Trophoblast cell (in vitro differentiated cells and primary cell): ENCODE data around the gene CSRNP2.

ENCODE experiments used
- DNase-seq, 2 donors: peaks; one replicate each; pipeline ENCODE4 v3.0.0-alpha.2; 2016
- H2AFZ ChIP-seq: 2 replicates; pipeline ENCODE4 v1.6.1; 2013; ENCODE audit warnings: low read length, moderate library complexity, mild to moderate bottlenecking; ENCODE audit not compliant: insufficient read depth, poor library complexity
- H2AK5ac ChIP-seq: 2 replicates; pipeline ENCODE4 v1.6.1; 2013; ENCODE audit warnings: mild to moderate bottlenecking, low read length
- H2BK120ac ChIP-seq: 2 replicates; pipeline ENCODE4 v1.6.1; 2013; ENCODE audit warnings: low read length, mild to moderate bottlenecking, moderate library complexity; ENCODE audit not compliant: insufficient read depth, poor library complexity
- H2BK12ac ChIP-seq: 2 replicates; pipeline ENCODE4 v1.6.1; 2013; ENCODE audit warnings: mild to moderate bottlenecking, low read length, moderate library complexity
- H2BK5ac ChIP-seq: 2 replicates; pipeline ENCODE4 v1.6.1; 2013; ENCODE audit warnings: low read length, low read depth, moderate library complexity, mild to moderate bottlenecking; ENCODE audit not compliant: poor library complexity
- H3K14ac ChIP-seq: 2 replicates; pipeline ENCODE4 v1.6.1; 2013; ENCODE audit warnings: mild to moderate bottlenecking, low read length
- H3K18ac ChIP-seq: 2 replicates; pipeline ENCODE4 v1.6.1; 2013; ENCODE audit warnings: mild to moderate bottlenecking, low read length
- H3K23ac ChIP-seq: 2 replicates; pipeline ENCODE4 v1.6.1; 2013; ENCODE audit warnings: low read length
- H3K27ac ChIP-seq: 2 replicates; pipeline ENCODE4 v1.5.1; 2013; ENCODE audit warnings: low read depth, mild to moderate bottlenecking, inconsistent platforms, low read length, moderate library complexity
- H3K27me3 ChIP-seq: 2 replicates; pipeline ENCODE4 v1.6.1; 2013; ENCODE audit warnings: inconsistent platforms, mild to moderate bottlenecking, low read length, moderate library complexity; ENCODE audit not compliant: insufficient read depth
- H3K36me3 ChIP-seq, 2 experiments: 1 replicate in 1 of 2; 2 replicates in 1 of 2; pipeline ENCODE4 v1.6.1; 2013; ENCODE audit warnings: low read length in 2 of 2, mild to moderate bottlenecking in 2 of 2, moderate library complexity in 1 of 2; ENCODE audit not compliant: insufficient read depth in 2 of 2, control insufficient read depth in 1 of 2
- H3K4ac ChIP-seq: 2 replicates; pipeline ENCODE4 v1.6.1; 2013; ENCODE audit warnings: low read depth, mild to moderate bottlenecking, low read length, moderate library complexity
- H3K4me1 ChIP-seq, 2 experiments: 1 replicate in 1 of 2; 2 replicates in 1 of 2; pipeline ENCODE4 v1.6.1; 2013; ENCODE audit warnings: low read length in 2 of 2, mild to moderate bottlenecking in 2 of 2, moderate library complexity in 1 of 2; ENCODE audit not compliant: insufficient read depth in 2 of 2, control insufficient read depth in 1 of 2
- H3K4me2 ChIP-seq: 2 replicates; pipeline ENCODE4 v1.6.1; 2013; ENCODE audit warnings: inconsistent platforms, mild to moderate bottlenecking, low read length, moderate library complexity
- H3K4me3 ChIP-seq: 2 replicates; pipeline ENCODE4 v1.5.1; 2013; ENCODE audit warnings: mild to moderate bottlenecking, low read depth, low read length, inconsistent platforms
- H3K79me1 ChIP-seq: one replicate; pipeline ENCODE4 v1.6.1; 2013; ENCODE audit warnings: low read length
- H3K79me2 ChIP-seq: 2 replicates; pipeline ENCODE4 v1.6.1; 2013; ENCODE audit warnings: low read length, mild to moderate bottlenecking; ENCODE audit not compliant: control insufficient read depth, insufficient read depth, poor library complexity
- H3K9ac ChIP-seq: 2 replicates; pipeline ENCODE4 v1.6.1; 2013; ENCODE audit warnings: mild to moderate bottlenecking, low read length
- H3K9me3 ChIP-seq: 2 replicates; pipeline ENCODE4 v1.6.1; 2013; ENCODE audit warnings: low read depth, mild to moderate bottlenecking, control low read depth, inconsistent platforms, low read length; ENCODE audit not compliant: insufficient read depth
- H4K12ac ChIP-seq: 2 replicates; pipeline ENCODE4 v1.6.1; 2013; ENCODE audit warnings: low read depth, mild to moderate bottlenecking, low read length, moderate library complexity
- H4K8ac ChIP-seq: 2 replicates; pipeline ENCODE4 v1.6.1; 2013; ENCODE audit warnings: low read depth, mild to moderate bottlenecking, low read length, moderate library complexity
- H4K91ac ChIP-seq: one replicate; pipeline ENCODE4 v1.6.1; 2013; ENCODE audit warnings: low read depth, mild to moderate bottlenecking, low read length, moderate library complexity
- WGBS: extraction: QIAGEN DNeasy Blood & Tissue Kit; methylation state at CpG from one replicate; pipeline ENCODE4 v1.1.7; 2013; ENCODE audit warnings: missing lambda C conversion rate; ENCODE audit not compliant: insufficient read length, insufficient coverage; ENCODE audit errors: extremely low coverage; 5-methylcytosine and 5-hydroxymethylcytosine counted together

The CSRNP2 gene

GRCh38 chr12:51118706-51119105, 35.3 kb upstream of the CSRNP2 start:
- Histone ChIP-seq H3K4me3 (no peak overlapping the region), H3K4me1 (no peaks in the 10 kb centered on the region), H4K91ac (no peak overlapping the region), H3K14ac (no peak overlapping the region), H3K79me2 (no peaks in the 10 kb centered on the region), H3K4ac (no peak overlapping the region), H2AK5ac (no peak overlapping the region), H3K27me3 (no peaks in the 10 kb centered on the region), H3K4me2 (no peak overlapping the region), H2BK120ac (no peak overlapping the region), H3K18ac (no peak overlapping the region), H3K79me1 (no peaks in the 10 kb centered on the region), H3K27ac (no peak overlapping the region), H2BK5ac (no peak overlapping the region), H3K36me3 (peaks cover 2 to 5% of the 10 kb centered on the region in 2 experiments), H2BK12ac (no peak overlapping the region), H3K23ac (no peak overlapping the region), H4K8ac (no peak overlapping the region), H4K12ac (no peak overlapping the region), H2AFZ (no peak overlapping the region), H3K9ac (no peak overlapping the region), H3K9me3 (no peaks in the 10 kb centered on the region)
- WGBS, result no CpG with 5 or more reads among the region's 3 CpGs
- peak; percentile 68 to 86 for DNase-seq

DNA sequence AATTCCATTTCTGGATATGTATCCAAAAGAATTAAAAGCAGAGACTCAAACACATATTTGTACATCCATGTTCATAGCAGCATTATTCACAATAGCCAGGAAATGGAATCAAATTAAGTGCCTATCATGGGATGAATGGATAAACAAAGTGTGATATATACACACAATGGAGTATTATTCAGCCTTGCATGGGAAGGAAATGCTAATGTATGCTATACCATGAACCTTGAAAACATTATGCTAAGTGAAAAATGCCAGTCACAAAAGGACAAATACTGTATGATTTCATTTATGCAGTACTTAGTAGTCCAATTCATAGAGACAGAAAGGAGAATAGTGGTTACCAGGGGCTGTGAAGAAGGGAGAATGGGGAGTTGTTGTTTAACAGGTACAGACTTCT, 32.1 kb upstream of the CSRNP2 start:
- H2BK5ac ChIP-seq, result no peak overlapping the region

DNA sequence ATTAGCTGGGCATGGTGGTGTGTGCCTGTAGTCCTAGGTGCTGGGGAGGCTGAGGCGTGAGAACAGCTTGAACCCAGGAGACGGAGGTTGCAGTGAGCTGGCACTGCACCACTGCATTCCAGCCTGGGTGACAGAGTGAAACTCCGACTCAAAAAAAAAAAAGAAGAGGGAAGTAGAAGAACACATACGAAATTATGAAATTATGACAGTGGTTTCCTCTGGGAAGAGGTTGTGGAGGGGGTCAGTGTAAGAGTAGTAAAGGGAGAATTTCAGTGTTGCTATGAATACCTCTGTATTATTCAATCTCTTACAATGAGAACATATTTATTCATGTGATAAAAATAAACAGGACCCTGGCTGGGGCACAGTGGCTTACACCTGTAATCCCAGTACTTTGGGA, 24.7 kb upstream of the CSRNP2 start:
- H4K8ac ChIP-seq, result no peak overlapping the region
- no peak overlapping the region for H3K4ac ChIP-seq
- no peak overlapping the region for H3K4me2 ChIP-seq
- H3K18ac ChIP-seq, result no peak overlapping the region
- H3K9me3 ChIP-seq, result no peaks in the 10 kb centered on the region
- no peak overlapping the region for H2BK120ac ChIP-seq
- H3K23ac ChIP-seq, result no peak overlapping the region
- peaks cover 21 to 22% of the 10 kb centered on the region in 2 experiments for H3K36me3 ChIP-seq
- H2AFZ ChIP-seq, result no peak overlapping the region
- no peaks in the 10 kb centered on the region for H3K4me1 ChIP-seq
- no peaks in the 10 kb centered on the region for H3K27me3 ChIP-seq
- no peak overlapping the region for H2AK5ac ChIP-seq
- no peaks in the 10 kb centered on the region for H3K79me2 ChIP-seq
- DNase-seq, result no peak
- H3K79me1 ChIP-seq, result no peaks in the 10 kb centered on the region
- no peak overlapping the region for H2BK5ac ChIP-seq
- no peak overlapping the region for H2BK12ac ChIP-seq
- H3K14ac ChIP-seq, result no peak overlapping the region
- H3K4me3 ChIP-seq, result no peak overlapping the region
- H3K9ac ChIP-seq, result no peak overlapping the region
- no CpG with 5 or more reads among the region's 4 CpGs for WGBS
- no peak overlapping the region for H3K27ac ChIP-seq
- no peak overlapping the region for H4K91ac ChIP-seq
- no peak overlapping the region for H4K12ac ChIP-seq

More for the DNA sequence above, 32.1 kb upstream of the CSRNP2 start:
- Histone ChIP-seq H4K8ac (no peak overlapping the region), H3K79me1 (no peaks in the 10 kb centered on the region), H4K12ac (no peak overlapping the region), H3K4ac (no peak overlapping the region), H3K9me3 (no peaks in the 10 kb centered on the region), H2AK5ac (no peak overlapping the region), H4K91ac (no peak overlapping the region), H3K36me3 (peaks cover 6 to 8% of the 10 kb centered on the region in 2 experiments), H3K9ac (no peak overlapping the region), H3K23ac (no peak overlapping the region), H2AFZ (no peak overlapping the region), H3K4me2 (no peak overlapping the region), H3K27ac (no peak overlapping the region), H3K4me3 (no peak overlapping the region), H3K79me2 (no peaks in the 10 kb centered on the region), H3K27me3 (no peaks in the 10 kb centered on the region), H2BK12ac (no peak overlapping the region), H3K4me1 (no peaks in the 10 kb centered on the region), H3K18ac (no peak overlapping the region), H2BK120ac (no peak overlapping the region), H3K14ac (no peak overlapping the region)
- no peak for DNase-seq

DNA sequence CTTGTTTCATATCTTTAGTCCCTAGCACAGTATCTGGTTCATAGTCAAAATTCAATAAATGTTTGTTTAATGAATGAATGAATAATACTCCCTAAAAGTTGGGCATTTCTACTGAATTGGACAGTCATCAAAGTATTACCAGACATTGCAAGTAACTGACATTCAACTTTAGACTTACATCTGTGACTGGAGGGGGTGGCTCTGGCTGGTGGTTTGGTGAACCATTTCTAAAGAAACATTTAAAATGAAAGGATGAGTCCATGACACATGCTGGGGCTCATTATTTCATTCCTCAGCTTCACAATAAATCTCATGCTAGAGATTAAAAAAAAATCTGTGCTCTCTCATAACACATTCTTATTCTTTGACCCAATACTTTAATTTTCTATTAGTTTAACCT, 20.6 kb upstream of the CSRNP2 start:
- H3K4me3 ChIP-seq, result no peak overlapping the region
- H3K79me2 ChIP-seq, result no peaks in the 10 kb centered on the region
- no peak overlapping the region for H4K8ac ChIP-seq
- no peak overlapping the region for H2AFZ ChIP-seq
- H2BK120ac ChIP-seq, result no peak overlapping the region
- H2BK5ac ChIP-seq, result no peak overlapping the region
- H4K12ac ChIP-seq, result no peak overlapping the region
- no peaks in the 10 kb centered on the region for H3K4me1 ChIP-seq
- no peak overlapping the region for H2AK5ac ChIP-seq
- H2BK12ac ChIP-seq, result no peak overlapping the region
- H3K18ac ChIP-seq, result no peak overlapping the region
- no peak overlapping the region for H3K4me2 ChIP-seq
- no peak overlapping the region for H3K9ac ChIP-seq
- no peak overlapping the region for H3K14ac ChIP-seq
- H3K79me1 ChIP-seq, result no peaks in the 10 kb centered on the region
- H4K91ac ChIP-seq, result no peak overlapping the region
- no peak overlapping the region for H3K27ac ChIP-seq
- H3K36me3 ChIP-seq, result peaks cover 16 to 31% of the 10 kb centered on the region in 2 experiments
- H3K4ac ChIP-seq, result no peak overlapping the region
- no peak for DNase-seq
- H3K9me3 ChIP-seq, result no peaks in the 10 kb centered on the region
- no peak overlapping the region for H3K23ac ChIP-seq
- no peaks in the 10 kb centered on the region for H3K27me3 ChIP-seq
